Frontal cortex (tissue), 4 donors: Measurements from ENCODE around the gene EGFR. TPM values are rescaled to one million over a fixed set of nuclear protein-coding genes. Genes with fewer than 3 reads are reported as not detected.
"Not testable (repeated sequence)": the region's sequence is repeated elsewhere in the genome, so short reads cannot be mapped to it uniquely, and the experiment has no call there.

Source experiments
- DNase-seq, 2 donors: peaks; one replicate each; pipeline ENCODE4 v3.0.0; 2012; ENCODE audit warnings: low spot score in 2 of 2
- FAIRE-seq: peaks from 2 replicates; lab custom pipeline; 2012; peaks lifted over from hg19 to GRCh38; lab: Jason Lieb, UNC
- total RNA-seq: library from RNA; depleted of rRNA; stranded (reverse); fragments of >200 nt; gene quantifications from one replicate; pipeline ENCODE4 v1.2.3, GENCODE V29; 2014
- donor health status: control.
- donor health status: control.
- donor health status: control.

EGFR gene
- total RNA-seq, 1 donor from 2014 or later = 5.3 TPM

GRCh38 chr7:55032069-55032699, 13.4 kb downstream of the EGFR start:
- FAIRE-seq = no peak
- DNase-seq = no peak

GRCh38 chr7:55033236-55033846, 14.5 kb downstream of the EGFR start:
- no peak for FAIRE-seq

GRCh38 chr7:55034776-55035175, 16.0 kb downstream of the EGFR start:
- FAIRE-seq = no peak

More at GRCh38 chr7:55033236-55033846, 14.5 kb downstream of the EGFR start:
- DNase-seq = no peak

GRCh38 chr7:55035410-55035809, 16.6 kb downstream of the EGFR start:
- DNase-seq, FAIRE-seq: not testable (repeated sequence)

More at GRCh38 chr7:55034776-55035175, 16.0 kb downstream of the EGFR start:
- no peak for DNase-seq

- FAIRE-seq (no peak), DNase-seq (no peak)
These were observed 18.3 kb downstream of the EGFR start for GRCh38 chr7:55036950-55037736.

GRCh38 chr7:55043691-55044370, 25.0 kb downstream of the EGFR start:
- DNase-seq (no peak), FAIRE-seq (no peak)

GRCh38 chr7:55044371-55044717, 25.5 kb downstream of the EGFR start:
- FAIRE-seq (no peak), DNase-seq (no peak)

GRCh38 chr7:55044791-55045190, 26.0 kb downstream of the EGFR start:
- FAIRE-seq (no peak), DNase-seq (no peak)

GRCh38 chr7:55046582-55047342, 27.9 kb downstream of the EGFR start:
- DNase-seq (no peak), FAIRE-seq (no peak)

- FAIRE-seq (no peak), DNase-seq (no peak)
These were observed 29.5 kb downstream of the EGFR start for GRCh38 chr7:55048221-55048859.

GRCh38 chr7:55050281-55050680, 31.5 kb downstream of the EGFR start:
- FAIRE-seq = no peak

GRCh38 chr7:55052081-55052480, 33.3 kb downstream of the EGFR start:
- DNase-seq = no peak
- FAIRE-seq = no peak

More at GRCh38 chr7:55050281-55050680, 31.5 kb downstream of the EGFR start:
- DNase-seq = no peak

- FAIRE-seq (no peak), DNase-seq (no peak)
These were observed 34.1 kb downstream of the EGFR start for GRCh38 chr7:55052741-55053427.

- DNase-seq (no peak), FAIRE-seq (no peak)
These were observed 35.1 kb downstream of the EGFR start for GRCh38 chr7:55053651-55054571.

- DNase-seq (no peak), FAIRE-seq (no peak)
These were observed 35.9 kb downstream of the EGFR start for GRCh38 chr7:55054758-55055157.

GRCh38 chr7:55055479-55055878, 36.7 kb downstream of the EGFR start:
- DNase-seq = no peak
- FAIRE-seq = no peak

GRCh38 chr7:55056068-55056467, 37.3 kb downstream of the EGFR start:
- FAIRE-seq = no peak
- DNase-seq = no peak
